ENCODE measurements around the gene NOTCH4.

The NOTCH4 gene

DNA sequence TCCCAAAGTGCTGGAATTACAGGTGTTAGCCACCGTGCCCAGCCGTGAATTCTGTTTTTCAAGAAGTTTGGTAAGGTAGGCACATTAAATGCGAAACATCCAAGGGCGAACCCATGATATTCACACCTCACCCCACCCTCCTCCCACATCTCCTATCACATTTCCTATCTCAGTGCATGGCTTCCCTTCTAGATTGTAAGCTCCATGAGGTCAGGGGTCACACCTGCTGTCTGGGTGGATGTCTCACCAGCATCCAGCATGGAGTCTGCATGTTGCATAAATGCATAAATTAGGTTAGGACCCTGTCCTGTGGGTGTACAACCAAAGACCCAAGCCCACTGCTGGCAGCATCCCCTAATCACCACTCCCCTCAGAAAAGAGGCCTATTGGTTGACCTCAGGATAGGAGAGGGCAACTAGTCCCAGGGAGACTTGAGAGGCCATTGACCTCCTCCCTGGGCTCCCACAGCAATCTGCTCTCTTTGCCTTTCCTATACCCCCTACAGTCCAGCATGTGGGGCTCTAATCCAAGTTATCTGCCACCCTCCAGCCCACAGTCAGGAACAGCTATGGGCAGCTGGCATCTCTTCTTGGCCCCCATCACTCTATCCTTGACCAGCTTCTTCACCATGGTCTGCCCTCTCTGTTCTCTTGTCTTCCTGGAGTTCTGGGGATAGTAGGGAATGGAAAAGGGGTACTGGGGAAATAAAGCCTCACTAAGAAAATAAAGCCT, 76.3 kb downstream of the NOTCH4 start:
- DNase-seq (ENCODE audit: low read depth in 2 of 3, low spot score in 2 of 3): no peak

- DNase-seq (ENCODE audit: low read depth in 2 of 3, low spot score in 2 of 3): no peak
Measured at GRCh38 chr6:32146687-32147086, 77.2 kb downstream of the NOTCH4 start.

DNA sequence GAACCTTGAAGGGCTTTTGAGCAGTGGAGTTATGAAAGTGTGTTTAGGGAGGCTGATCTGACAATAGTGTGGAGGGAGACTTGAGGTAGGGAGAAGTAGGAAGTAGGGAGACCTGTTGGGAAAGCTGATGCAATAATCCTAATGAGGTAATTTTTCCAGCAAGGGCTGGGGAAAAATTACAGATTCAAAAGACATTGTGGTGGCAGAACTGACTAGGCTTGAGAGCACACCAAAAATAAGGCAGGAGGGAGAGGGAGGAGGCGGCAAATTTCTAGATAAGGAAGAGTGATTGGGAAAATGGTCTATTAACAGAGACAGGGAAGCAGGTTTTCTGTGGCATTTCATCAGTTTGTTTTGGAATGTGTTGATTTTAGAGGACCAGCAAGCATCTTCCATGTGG, 77.6 kb downstream of the NOTCH4 start:
- DNase-seq (ENCODE audit: low read depth in 2 of 3, low spot score in 2 of 3): no peak

All from activated CD8-positive, alpha-beta memory T cell treated with anti-CD3 and anti-CD28 coated beads for 48 hours (primary cell).